Mesangial cell (primary cell): ENCODE measurements around the gene CCDC170. TPM values are rescaled to one million over a fixed set of nuclear protein-coding genes. Genes with fewer than 3 reads are reported as not detected.

Experiments used
- total RNA-seq: library from RNA; depleted of rRNA; stranded (reverse); fragments of >200 nt; gene quantifications from 2 replicates; pipeline ENCODE4 v1.2.3, GENCODE V29; 2015

CCDC170 gene
- 0.33 and 0.76 TPM in 2 replicates for total RNA-seq

GRCh38 chr6:151493804-151494234 is at the start of gene CCDC170:
Gene CCDC170 (plus strand): TSS chr6:151494017. CDS start chr6:151494129, 112 bp downstream.

GRCh38 chr6:151451950-151452749 is 41.7 kb upstream of the CCDC170 start, which contains the start of gene RMND1:
Gene RMND1 (minus strand): TSS chr6:151452126. CDS start chr6:151445811, 6,315 bp downstream.

Other genes starting within 250 kb of the CCDC170 start
- gene ZBTB2, start 102.5 kb upstream of the CCDC170 start, total RNA-seq: 8.6 and 14.0 TPM in 2 replicates
- gene RMND1, start 41.9 kb upstream of the CCDC170 start, total RNA-seq: 26.1 and 30.4 TPM in 2 replicates